HG02870 (cell line): ENCODE measurements around the gene NKX1-1.
"Not testable (repeated sequence)": the region's sequence is repeated elsewhere in the genome, so short reads cannot be mapped to it uniquely, and the experiment has no call there.

Source experiments
- ATAC-seq: cut with Tn5 transposase; IDR thresholded peaks from one replicate; pipeline ENCODE4 v1.9.1; 2021; ENCODE audit warnings: mild to moderate bottlenecking, moderate library complexity; ENCODE audit not compliant: unreplicated experiment

Gene NKX1-1

GRCh38 chr4:1406394-1406980 is at the start of gene NKX1-1:
Gene NKX1-1 (minus strand): TSS chr4:1406442. CDS start chr4:1406442, 0 bp downstream.
- no peak for ATAC-seq

- ATAC-seq: no peak
These were observed 47.5 kb upstream of the NKX1-1 start for GRCh38 chr4:1453731-1454130.

- ATAC-seq: no peak
These were observed 46.3 kb upstream of the NKX1-1 start for GRCh38 chr4:1452431-1453051.

DNA sequence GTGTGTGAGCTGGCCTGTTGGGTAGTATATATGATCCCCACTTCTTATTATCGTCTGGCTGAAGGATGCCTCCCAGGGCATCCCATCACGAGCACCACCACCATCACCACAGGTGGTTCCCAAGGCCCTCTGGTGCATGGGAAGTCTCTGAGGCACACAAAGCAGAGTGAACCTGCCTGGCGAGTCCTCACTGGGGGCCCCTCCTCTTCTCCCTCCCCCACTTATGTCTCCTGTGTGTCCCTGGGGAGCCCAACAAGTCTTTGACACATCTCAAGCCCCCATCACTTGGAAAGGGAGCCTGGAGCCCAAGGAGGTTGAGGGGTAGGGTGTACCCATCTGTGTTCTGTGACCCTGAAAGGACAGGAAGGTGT is 45.5 kb upstream of the NKX1-1 start:
- no peak for ATAC-seq

DNA sequence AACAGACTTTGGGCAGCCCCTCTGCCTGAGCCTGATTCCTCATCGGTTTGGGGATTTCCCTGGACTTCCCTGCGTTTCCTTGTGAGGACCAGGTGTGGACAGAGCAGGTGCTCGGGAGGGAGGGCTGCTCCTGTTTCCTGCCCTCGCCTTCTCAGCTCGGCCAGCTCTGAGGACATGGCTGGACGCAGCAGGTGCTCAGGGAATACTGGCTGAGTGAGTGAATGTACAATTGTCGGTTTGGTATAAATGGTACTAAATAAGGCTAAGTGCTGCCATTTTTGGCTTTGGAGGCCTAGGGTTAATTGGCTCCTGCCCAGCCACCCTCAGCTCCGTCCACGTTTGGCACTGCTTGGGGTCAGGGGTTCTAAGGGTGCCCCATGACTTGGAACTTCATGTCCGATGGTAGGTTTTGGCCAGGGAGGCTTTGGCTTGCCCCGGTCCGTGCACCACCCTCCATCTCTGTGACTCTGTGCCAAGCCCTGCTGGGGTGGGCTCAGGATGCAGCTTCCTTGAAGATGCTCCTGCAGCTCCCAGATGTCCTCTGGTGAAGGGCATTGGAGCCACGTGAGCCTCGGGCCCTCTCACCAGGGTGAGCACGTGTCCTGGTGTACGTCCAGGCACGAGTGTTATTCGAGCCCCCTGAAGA is 45.0 kb upstream of the NKX1-1 start:
- ATAC-seq: no peak

DNA sequence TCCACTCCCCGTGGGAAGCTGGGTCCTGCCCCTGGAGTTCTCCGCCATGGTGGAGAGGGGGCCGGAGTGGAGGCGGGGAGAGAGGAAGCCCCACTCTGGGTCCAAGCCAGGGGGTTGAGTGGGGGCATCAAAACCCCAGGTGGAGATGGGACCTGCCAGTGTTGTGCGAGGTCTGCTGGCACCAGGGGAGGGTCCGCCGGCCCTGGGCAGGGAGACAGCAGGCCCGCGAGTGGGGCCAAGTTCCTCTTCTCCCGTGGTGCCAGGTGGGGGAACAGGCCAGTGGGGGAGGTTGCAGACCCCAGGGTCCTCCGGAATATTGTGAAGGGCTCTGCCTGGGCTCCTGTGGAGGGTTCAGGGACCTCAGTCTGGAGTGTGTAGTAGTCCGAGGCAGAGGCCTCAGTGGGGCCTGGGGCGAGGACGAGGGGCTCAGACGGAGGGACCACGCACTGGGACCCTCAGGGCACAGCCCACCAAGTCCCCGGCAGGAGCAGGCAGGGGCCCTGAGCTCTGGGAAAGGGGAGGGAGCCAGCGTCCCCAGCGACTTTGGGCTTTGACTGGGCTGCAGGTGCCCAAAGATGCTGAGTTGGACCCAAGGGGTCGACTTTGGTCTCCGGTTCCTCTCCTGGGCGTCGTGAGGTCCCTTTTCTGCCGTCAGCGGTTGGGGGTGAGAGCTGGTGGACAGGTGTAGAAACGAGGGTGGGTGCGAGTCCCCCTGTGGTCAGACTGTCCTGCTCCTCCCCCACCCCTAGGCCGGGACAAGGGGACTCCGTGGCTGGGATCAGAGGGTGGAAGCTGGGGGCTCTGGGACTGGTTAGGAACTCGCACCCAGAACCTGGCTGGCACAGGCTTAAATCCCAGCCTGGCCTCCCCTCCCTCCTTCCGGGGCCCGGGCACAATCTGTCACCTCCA is 43.8 kb upstream of the NKX1-1 start:
- no peak for ATAC-seq

- ATAC-seq: no peak
These were observed 43.2 kb upstream of the NKX1-1 start for GRCh38 chr4:1449475-1449832.

GRCh38 chr4:1448589-1449420 is 42.6 kb upstream of the NKX1-1 start:
- no peak for ATAC-seq

DNA sequence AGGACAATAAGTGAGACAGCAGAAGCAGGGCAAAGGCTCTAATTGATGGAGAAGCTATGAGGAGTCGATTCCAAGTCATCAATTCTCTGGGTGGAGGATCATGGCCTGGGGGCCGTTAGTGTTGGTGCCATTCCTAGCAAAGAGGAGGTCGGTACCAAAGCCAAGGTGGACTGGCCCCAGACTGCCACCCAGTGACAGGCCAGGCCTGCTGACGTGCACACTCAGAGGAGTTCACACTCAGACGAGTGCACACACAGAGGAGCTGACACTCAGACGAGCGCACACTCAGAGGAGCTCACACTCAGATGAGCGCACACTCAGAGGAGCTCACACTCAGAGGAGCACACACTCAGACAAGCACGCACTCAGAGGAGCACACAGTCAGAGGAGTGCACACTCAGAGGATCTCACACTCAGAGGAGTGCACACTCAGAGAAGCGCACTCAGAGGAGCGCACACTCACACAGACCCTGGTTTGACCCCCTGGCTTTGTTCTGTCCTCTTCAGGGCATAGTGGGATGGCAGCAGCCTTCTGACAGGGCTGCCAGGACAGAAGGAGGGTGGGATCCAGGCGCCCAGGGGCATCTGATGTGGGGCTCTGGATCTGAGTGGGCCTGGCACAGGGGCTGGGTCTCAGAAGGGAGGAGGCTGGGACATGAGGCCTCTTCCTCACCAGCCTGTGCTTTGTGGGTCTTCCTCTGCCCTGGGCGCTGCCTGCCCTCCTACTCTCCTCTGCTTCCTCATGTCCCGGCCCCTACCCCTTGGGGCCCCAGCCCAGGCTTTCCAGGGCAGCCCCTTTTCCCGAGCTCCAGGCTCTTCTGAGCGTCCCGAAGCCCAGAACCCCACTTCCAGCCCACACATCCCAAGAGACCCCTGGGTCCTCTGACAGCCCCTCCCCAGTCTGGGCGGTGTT is 41.7 kb upstream of the NKX1-1 start:
- ATAC-seq: no peak

DNA sequence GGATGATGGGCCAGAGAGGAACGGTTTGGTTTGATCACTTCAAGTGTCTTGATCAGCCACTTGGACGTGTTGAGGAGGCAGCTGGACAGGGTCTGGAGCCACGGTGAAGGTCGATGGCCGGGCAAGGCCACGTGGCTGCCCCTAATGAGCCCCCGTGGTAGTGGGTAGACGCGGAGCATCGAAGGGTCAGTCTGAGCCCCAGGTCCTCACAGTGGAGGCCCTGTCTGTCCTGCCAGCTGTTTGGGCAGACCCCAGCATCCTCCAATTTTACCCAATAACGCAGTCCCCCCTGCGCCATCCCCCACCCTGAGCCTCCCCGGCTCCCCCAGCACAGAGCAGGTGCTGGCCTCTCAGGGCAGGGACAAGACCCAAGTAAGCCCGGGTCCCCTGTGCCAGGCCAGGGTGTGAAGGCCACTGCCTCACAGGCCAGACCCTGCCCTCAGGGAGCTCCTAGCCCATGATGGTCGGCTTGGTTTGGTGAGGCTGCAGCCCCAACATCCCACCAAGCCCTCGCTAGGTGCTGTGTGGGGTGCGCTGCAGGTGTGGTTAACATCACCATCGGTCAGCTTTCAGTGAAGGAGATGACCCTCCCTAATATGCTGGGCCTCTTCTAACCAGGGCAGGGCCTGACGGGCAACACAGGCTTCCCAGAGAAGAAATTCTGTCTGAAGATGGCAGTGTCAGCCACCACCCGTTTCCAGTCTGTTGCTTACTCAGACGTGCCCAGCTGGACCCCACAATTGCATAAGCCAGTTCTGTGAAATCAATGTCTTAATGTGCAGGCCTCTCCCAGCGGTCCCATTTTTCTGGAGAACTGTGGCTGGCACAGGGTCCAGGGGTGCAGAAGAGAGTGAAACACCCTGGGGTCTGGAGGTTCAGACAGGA is 40.5 kb upstream of the NKX1-1 start:
- ATAC-seq: no peak

DNA sequence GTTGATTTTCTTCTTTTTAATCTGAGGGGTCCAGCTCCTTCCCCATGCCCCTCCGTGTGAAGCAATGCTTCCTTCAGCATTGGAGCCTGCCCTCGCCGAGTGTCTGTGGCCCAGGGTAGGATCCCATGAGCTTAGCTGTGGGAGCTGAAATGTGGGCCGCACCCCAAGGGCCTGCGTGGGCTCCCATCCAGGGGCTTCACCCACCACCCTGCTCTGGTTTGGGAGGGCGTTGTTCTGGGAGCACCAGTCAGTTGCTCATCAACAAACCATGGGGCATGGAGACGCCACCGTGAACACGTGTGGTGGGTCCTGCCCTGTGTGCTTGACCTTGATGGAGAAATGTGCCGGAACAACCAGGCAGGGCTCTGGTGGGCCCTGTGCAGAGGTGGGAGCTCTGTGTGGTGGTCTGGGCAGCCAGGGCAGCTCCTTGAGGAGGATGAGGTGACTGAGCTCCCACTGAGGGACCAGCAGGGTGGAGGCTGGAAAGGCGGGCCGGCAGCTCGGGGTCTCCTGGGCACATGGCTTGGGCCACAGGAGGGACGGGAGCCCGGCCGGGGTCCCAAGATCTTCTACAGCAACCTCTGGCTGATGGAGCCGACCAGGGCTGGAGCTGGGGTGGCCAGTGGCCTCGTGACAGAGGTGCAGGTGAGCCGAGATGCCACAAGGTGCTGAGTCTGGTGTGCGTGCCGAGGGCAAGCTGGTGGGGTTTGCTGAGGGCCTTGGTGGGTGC is 39.6 kb upstream of the NKX1-1 start:
- no peak for ATAC-seq

- not testable (repeated sequence) for ATAC-seq
These were observed 37.5 kb upstream of the NKX1-1 start for GRCh38 chr4:1443688-1444172.

GRCh38 chr4:1427010-1427409 is 20.8 kb upstream of the NKX1-1 start:
- ATAC-seq: no peak

DNA sequence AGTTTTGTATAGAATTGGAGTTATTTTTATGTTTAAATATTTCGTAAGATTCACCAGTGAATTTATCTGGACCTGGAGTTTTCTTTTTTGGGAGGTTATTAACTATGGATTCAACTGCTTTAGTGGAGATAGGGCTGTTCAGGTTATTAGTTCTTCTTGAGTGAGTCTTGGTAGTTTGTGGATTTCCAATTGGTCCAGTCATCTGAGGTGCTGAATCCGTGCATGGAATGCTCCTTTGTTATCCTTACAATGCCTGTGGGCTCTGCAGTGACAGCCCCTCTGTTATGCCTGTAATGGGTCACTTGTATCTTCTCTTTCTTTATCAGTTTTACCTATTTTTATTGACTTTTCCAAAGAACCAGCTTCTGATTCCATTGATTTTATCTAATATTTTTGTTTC is 15.4 kb upstream of the NKX1-1 start:
- ATAC-seq: no peak

DNA sequence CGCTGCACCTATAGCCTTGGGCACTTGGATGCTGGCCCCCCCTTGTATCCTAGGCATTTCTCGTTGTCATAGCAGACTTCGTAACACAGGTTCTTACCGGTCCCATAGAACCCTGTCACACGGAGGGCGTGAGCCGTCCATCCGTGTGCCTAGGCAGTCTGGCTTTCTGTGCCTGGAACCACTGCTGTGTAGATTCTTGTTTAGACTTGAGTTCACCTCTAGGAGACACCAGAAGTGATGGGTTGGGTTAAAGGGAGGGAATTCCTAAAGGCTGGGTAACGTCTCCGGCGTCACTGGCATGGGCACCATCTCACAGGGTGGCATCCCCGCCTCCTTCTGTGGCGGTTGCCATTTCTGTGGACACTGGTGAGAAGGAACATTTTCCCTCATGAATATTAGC is 13.5 kb upstream of the NKX1-1 start:
- ATAC-seq: no peak

DNA sequence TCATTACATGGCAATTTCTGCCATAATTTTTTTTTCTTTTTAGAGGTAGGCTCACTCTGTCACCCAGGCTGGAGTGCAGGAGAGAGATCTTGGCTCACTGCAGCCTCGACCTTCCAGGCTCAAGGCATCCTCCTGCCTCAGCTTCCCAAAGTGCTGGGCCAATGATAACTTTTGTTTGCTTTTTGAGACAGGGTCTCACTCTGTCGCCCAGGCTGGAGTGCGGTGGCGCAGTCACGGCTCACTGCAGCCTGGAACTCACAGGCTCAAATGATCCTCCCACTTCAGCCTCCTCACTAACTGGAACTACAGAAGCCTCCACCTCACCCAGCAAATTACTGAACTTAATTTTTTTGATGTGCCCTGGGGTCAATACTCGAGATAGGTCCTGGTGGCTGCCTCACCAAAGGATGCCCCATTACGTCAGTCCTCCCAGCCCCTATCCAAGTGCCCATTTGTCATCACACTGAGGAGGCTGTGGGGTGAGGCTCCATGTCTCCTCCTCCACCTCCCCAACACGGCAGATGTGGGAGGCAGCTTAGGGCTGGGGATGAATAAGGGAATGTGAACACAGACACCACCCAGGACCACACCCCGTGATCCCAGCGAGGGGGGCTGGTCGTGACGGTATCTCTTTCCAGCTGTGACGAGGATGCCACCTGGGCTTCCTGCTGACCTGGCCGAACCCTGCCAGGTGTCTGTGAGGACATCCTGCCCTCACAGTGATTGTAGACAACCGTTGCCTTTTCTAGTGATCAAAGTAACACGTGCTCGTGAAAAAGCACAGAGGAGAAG is 12.4 kb upstream of the NKX1-1 start:
- ATAC-seq: no peak
